ENCODE data around the gene MTCH1.

- TF ChIP-seq POLR2A (IDR thresholded peaks at IDR 0.05; ENCODE audit: low read length) (no peak), GATA1 (IDR thresholded peaks at IDR 0.05; ENCODE audit: low read depth, low read length) (no peak)
Observed at GRCh38 chr6:36980129-36980528, 5.9 kb downstream of the MTCH1 start.
